NCI-H526 (cell line): ENCODE data around the gene APOC3.

Experiments used
- DNase-seq, 2 experiments: peaks; one replicate each; lab custom pipeline; 2025; lab: John Stamatoyannopoulos, UW

Gene APOC3

GRCh38 chr11:116804001-116804400 is 25.7 kb upstream of the APOC3 start:
- DNase-seq: no peak

DNA sequence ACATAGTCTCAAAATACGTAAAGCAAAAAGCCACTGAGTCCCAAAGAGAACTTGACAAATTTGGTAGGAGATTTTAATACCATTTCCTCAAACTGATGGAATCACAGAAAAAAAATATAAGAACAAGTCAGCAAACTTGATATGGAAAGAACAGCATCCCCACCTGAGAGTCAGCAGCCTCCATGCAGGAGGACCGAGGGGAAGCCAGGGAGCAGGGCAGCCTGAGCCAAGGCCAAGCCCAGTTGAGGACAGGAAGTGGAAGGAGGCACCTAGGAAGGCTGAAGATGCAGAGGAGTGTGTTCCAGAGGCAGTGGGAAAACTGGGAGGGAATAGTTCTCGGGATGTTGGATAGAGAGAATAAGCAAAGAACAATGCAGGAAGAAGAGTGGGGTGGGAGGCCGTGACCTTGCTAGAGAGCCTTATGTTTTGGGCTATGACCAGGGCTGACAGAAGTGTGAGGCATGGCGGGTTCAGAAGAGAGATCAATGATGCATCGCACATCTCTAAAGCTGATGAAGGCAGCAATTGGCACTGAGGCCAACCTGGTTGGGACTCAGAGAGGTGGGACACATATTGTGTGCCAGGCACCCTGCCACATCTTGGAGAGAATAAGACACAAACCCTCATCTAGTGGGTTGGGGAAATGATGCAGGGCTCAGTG is 22.0 kb upstream of the APOC3 start:
- no peak for DNase-seq

DNA sequence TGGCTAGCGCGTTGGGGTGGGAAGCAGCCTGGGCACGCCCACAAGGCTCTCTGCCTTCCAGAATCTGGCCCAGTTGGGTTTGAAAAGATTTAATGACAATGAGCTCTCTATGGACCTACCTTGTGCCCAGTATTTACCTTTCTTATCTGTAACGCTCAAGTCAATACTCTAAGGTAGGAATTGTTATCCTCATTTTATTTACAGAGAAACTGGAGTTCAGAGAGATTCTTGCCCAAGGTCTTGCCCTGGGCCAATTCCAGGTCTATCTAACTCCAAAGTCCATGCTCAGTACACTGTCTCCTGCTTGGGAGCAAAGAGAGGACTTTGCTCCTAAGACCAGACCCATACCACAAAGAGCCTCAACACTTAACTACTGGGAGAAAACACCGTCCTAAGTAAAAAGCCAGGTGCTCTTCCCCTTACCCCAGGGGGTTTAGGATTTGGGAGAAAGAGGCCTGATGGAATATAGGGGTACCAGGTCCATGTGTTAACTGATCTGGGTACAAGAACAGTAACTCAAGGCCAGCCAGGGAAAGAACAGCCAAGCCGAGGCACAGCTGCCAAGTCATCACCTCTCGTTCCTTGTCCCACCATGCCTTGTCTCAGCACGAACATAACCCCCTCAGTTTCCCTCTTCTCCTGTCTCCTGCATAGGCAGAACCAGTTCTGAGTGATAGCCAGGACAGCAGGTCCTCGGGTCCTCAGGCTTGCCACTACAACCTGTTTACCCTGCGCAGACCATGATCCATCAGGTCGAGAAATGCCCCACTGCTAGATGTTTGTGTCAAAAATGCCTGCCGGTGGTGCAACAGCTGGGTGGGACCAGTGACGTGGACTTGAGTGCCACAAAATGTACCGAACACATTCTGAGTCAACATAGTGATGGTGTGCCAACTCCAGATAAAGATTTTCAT is 21.2 kb upstream of the APOC3 start:
- no peak for DNase-seq

- no peak for DNase-seq
Observed at GRCh38 chr11:116811194-116811593, 18.5 kb upstream of the APOC3 start.

DNA sequence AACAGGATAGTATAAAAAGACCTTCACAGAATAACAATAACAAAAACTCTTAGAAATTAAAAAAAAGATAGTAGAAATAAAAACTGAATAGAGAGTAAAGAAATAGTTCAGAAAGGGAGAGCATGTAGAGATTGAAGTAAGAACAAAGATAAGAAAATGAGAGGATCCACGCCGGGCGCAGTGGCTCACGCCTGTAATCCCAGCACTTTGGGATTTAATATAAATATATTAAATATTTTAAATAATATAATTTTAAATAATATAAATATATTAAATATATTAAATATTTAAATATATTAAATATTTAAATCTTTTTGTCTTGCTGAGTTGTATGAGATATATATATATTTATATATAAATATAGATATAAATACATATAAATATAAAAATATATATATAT is 17.6 kb upstream of the APOC3 start:
- DNase-seq: no peak

DNA sequence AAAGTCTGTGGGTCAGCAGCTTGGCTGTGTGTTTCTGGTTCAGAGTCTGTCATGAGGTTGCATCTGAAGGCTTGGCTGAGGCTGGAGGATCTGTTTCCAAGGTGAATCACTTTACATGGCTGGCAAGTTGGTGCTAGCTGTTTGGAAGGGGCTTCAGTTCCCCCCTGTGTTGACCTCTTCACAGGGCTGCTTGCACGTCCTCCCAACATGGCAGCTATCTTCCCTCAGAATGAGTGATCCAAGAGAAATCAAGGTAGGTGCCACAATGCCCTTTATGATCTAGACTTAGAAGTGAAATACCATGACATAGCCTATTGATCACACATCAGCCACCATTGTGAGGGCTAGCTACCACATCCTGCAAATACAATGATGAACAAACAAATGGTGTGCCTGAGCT is 16.5 kb upstream of the APOC3 start:
- no peak for DNase-seq

DNA sequence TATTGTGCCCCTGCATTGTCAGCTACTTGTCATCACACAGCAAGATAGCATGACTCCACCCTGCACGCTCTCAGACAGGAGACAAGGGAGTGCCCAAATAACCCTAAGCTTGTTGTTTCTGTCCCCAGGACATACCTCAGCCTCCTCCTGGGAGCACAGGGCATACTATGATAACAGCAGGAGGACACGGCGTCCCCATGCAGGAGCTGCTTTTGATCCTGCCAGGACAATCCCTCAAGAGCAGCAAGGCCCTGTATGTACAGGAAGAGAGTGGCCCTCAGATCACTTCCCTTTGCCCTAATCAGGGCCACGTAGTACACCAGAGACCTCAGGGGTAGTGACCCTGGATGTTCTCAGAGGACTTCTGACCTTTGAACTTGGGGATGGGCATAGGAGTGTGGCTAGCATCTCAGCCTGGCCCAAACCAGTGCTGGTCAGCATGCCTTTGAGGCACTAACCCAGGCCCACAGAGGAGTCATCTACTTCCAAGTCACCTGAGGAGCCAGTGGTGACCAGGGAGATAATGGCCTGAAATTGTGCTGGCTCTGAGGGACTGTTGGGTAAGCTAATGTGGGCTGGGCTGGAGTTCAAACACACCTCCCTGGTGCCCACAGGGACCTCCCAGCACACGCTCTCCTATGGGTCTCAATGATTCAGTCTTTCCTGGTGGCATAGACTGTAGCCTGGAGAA is 15.8 kb upstream of the APOC3 start:
- no peak for DNase-seq

DNA sequence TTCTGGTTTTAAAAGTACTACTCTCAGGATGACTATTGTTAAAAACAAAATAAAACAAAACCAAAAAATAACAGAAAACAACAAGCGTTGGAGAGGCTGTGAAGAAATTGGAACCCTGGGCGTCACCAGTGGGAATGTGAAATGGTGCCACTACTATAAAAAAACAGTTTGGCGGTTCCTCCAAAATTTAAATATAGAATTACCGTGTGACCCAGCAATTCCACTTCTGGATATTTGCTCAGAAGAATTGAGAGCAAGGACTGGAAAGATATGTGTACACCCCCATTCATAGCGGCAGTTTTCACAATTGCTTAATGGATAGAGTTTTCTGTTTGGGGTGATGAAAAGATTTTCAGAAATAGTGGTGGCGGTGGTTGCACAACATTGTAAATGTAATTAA is 15.2 kb upstream of the APOC3 start:
- DNase-seq: no peak

- DNase-seq: no peak
Observed at GRCh38 chr11:116819049-116819448, 10.7 kb upstream of the APOC3 start.

DNA sequence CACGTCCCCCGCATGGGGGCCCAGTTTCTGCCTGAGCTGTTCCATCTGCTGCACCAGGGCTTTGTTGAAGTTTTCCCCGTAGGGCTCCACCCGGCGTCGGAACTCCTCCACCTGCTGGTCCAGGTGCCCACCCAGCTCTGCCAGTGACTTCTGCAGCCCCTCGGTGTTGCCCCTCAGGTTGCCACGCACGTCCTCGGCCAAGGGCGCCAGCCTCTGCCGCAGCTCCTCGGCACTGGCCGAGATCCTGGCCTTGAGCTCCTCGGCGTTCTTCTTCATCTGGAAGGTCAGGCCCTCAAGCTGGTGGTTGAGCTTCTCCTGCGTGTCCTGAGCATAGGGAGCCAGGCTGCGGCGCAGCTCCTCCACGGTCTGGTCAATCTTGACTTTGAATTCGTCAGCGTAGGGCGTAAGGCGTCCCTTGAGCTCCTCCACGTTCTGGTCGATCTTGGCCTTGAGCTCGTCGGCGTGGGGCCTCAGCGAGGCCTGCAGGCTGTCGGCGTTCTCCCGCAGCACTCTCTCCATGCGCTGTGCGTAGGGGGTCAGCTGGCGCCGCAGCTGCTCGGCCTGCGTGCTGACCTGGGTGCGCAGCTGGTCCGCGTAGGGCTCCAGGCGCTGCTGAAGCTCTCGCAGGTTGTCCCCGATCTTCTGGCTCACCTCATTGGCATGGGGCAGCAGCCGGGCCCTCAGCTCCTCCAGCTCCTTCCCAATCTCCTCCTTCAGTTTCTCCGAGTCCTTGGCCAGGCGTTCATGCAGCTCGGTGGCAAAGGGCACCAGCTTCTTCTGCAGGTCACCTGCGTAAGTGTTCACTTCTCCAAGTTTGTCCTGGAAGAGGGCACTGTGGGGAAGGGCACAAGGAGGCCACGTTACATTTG is 8.4 kb upstream of the APOC3 start:
- no peak for DNase-seq

GRCh38 chr11:116822575-116822974 is 7.1 kb upstream of the APOC3 start:
- no peak for DNase-seq

DNA sequence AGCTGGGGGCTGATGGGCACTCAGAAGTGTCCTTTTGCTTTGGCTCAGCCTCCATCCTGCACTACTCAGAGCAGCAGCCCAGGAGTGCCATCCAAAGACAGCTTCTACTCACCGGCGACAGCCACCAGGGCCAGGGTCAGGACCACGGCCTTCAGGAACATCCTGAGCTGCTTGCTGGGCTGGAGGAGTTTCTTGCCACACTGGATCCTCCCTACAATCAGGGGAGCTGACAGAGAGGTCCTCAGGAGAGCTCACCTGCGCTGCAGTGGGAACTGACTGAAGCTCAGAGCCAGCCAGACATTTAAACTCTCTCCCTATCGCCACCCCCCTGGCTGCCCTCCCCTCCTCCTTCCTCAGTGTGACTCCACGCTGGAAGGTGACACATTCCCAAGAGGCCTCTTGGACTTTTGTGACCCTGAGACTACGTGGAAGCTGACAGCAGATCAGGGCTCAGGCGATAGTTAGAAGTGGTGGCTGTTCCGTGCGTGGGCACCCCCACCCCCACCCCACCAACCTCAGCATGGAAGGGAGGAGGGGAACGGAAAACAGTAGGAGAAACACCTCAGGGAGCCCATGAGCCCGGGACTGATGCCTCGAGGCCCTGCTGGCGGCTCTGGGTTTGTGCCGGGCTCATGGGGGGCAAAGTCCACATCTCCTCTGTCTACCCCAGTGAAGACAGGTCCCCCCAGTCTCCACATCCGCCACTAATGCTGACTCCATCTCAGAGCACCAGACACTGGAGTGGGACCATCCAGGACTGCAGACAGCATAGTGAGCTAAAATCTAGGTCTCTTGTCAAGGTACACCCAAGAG is 6.5 kb upstream of the APOC3 start, which contains the start of gene APOA4:
Gene APOA4 (minus strand): TSS at position 274 of the 813 bp plus-strand sequence. CDS start 113 bp downstream, at position 161.
- no peak for DNase-seq

DNA sequence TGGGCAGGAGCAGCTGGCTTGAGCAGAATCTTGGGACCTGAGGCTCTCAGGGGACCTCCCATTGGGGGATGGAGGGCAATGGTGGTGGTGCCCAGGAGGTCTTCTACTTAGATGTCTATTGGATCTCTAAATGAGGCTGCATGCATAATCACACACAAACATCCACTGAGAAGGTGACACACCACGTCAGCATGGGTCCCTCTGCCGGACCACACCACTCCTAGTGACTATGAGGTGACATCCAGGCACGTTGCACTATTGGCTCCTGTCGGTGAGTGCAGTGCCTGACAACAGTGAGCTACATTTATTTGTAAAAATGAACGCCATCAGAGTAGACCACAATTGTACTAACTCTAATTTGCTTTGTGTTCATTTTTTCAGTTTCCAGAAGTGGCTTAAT is 4.3 kb upstream of the APOC3 start:
- DNase-seq: no peak

- no peak for DNase-seq
Observed at GRCh38 chr11:116825854-116826750, 3.6 kb upstream of the APOC3 start.

GRCh38 chr11:116826751-116827431 is 2.8 kb upstream of the APOC3 start:
- DNase-seq: no peak

GRCh38 chr11:116827461-116827860 is 2.2 kb upstream of the APOC3 start:
- no peak for DNase-seq

- DNase-seq: no peak
Observed at GRCh38 chr11:116828632-116829524, 829 bp upstream of the APOC3 start.
